Uterus (tissue), 2 donors: ENCODE data around the gene AAR2.

ENCODE experiments used
- CTCF ChIP-seq, 4 experiments: fragments of 200-600 bp in 2 of 4; fragments of 450-650 bp in 2 of 4; sonication (generic) in 2 of 4; IDR thresholded peaks; one replicate each; pipeline ENCODE4 v1.5.1; 2016 to 2019; ENCODE audit warnings: antibody characterized with exemption in 4 of 4, mild to moderate bottlenecking in 2 of 4, moderate library complexity in 1 of 4
- POLR2A ChIP-seq, 2 donors: fragments of 450-650 bp; IDR thresholded peaks; one replicate each; pipeline ENCODE4 v1.6.1; 2016; ENCODE audit warnings: antibody characterized with exemption in 2 of 2, mild to moderate bottlenecking in 1 of 2, moderate library complexity in 1 of 2

- TF ChIP-seq CTCF (IDR thresholded peaks at IDR 0.05) (peak; percentile 78 to 88 (median 86)), POLR2A (IDR thresholded peaks at IDR 0.05) (no peak)
Measured at GRCh38 chr20:36202891-36203338, 33.4 kb upstream of the AAR2 start.
